ENCODE results near the gene KLF4. TPM values are rescaled to one million over a fixed set of nuclear protein-coding genes. Genes with fewer than 3 reads are reported as not detected.

The KLF4 gene
- total RNA-seq, 6 donors from 2014 or later = 50.3 to 213 (median 104) TPM

DNA sequence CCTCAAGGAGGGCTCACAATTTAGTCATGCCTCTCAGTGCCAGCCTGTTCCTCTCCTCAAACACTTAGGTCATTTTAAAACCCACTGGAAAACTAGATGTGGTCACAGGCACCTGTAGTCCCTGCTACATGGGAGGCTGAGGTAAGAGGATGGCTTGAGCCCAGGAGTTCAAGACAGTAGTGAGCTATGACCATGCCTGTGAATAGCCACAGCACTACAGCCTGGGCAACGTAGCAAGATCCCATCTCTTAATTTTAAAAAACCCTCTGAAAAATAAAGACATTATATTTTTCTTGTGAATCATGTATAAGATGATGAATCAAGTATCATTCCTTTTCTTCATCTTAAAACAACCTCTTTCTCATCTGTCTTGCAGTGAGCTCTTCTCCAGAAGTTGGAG is 45.8 kb downstream of the KLF4 start:
- H3K4me1 ChIP-seq = no peaks in the 10 kb centered on the region
- WGBS, 2 donors = 87 to 94% methylated on average over 1 of the region's 1 CpG
- no peak overlapping the region for H3K27ac ChIP-seq
- H3K4me3 ChIP-seq = no peak overlapping the region
- DNase-seq = no peak
- no peak for ATAC-seq (ENCODE audit: low FRiP score in 2 of 2)
- no peaks in the 10 kb centered on the region for H3K27me3 ChIP-seq
- TF ChIP-seq POLR2A (IDR thresholded peaks at IDR 0.05) (no peak), EP300 (IDR thresholded peaks at IDR 0.05) (no peak), POLR2AphosphoS5 (IDR thresholded peaks at IDR 0.05) (no peak)
- TF ChIP-seq, protein P1, sequence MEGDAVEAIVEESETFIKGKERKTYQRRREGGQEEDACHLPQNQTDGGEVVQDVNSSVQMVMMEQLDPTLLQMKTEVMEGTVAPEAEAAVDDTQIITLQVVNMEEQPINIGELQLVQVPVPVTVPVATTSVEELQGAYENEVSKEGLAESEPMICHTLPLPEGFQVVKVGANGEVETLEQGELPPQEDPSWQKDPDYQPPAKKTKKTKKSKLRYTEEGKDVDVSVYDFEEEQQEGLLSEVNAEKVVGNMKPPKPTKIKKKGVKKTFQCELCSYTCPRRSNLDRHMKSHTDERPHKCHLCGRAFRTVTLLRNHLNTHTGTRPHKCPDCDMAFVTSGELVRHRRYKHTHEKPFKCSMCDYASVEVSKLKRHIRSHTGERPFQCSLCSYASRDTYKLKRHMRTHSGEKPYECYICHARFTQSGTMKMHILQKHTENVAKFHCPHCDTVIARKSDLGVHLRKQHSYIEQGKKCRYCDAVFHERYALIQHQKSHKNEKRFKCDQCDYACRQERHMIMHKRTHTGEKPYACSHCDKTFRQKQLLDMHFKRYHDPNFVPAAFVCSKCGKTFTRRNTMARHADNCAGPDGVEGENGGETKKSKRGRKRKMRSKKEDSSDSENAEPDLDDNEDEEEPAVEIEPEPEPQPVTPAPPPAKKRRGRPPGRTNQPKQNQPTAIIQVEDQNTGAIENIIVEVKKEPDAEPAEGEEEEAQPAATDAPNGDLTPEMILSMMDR (IDR thresholded peaks at IDR 0.05) = no peak
- H3K36me3 ChIP-seq = no peaks in the 10 kb centered on the region
- no peaks in the 10 kb centered on the region for H3K9me3 ChIP-seq

DNA sequence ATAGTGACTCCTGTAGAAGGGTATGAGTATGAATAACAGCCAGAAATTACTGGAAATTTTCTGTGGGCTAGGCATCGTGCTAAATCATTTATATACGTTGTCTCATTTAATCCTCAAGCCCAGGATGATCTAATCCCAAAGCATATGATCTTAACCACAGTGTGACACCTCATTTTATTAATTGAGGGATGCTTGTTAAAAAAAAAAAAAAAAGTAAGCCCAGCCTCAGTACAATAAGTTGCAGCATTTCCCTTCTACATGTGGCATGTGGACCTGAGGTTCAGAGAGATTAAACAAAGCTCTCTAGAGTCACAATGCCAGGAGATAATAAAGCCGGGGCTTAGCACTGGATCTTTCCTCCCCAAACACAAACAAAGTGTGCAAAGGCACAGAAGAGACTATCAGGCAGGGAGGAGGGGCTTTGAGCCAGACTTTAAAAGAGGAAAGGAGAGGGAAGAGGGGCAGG is 49.5 kb downstream of the KLF4 start:
- Histone ChIP-seq H3K4me3 (no peak overlapping the region), H3K36me3 (no peaks in the 10 kb centered on the region), H3K27me3 (no peaks in the 10 kb centered on the region), H3K27ac (no peak overlapping the region), H3K4me1 (peaks cover 0 to 5% (median 0%) of the 10 kb centered on the region in 4 donors), H3K9me3 (no peaks in the 10 kb centered on the region)
- DNase-seq (no peak), ATAC-seq (ENCODE audit: low FRiP score in 2 of 2) (no peak)
- 45 to 58% methylated on average over 3 of the region's 3 CpGs for WGBS, 2 donors
- TF ChIP-seq, protein P1 (IDR thresholded peaks at IDR 0.05) = no peak
- no peak for TF ChIP-seq POLR2AphosphoS5 (IDR thresholded peaks at IDR 0.05)
- no peak for TF ChIP-seq EP300 (IDR thresholded peaks at IDR 0.05)
- no peak for TF ChIP-seq POLR2A (IDR thresholded peaks at IDR 0.05)

DNA sequence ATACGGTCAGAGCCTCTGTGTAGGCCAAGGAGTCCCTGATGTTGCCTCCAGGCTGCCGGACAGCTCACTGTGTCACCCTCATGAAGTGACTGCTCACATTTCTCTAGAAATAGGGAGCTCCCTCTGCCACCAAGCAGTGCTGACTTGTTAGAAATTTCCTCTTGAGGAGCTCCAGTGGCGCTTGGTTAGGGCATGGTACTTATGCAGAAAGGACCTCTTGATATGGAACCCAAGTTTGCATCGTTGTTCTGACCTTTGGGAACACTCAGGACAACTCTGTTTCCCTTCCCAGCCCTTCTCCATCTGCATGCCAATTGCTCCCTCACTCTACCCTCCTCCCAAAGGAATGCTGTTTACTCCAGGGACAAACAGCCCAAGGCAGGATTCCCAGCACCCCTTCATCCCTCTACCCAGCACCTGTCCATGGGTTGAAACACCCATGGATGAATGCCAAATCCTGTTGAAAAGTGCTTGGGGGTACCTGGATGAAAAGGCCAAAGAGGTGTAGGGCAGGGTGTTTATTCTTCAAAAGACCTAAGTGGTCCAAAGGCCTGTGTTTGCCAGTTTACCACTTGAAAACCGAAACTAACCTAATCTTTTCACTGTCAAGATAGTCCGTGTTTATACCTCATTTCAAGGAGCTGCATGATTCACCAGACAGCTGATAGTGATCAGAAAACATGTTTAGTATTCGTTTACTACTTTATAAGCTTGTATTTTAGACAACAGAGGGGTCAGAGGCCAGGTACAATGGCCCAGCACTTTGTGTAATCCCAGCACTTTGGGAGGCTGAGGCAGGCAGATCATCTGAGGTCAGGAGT is 51.1 kb downstream of the KLF4 start:
- no peak for ATAC-seq (ENCODE audit: low FRiP score in 2 of 2)
- Histone ChIP-seq H3K4me3 (no peak overlapping the region), H3K4me1 (peaks cover 0 to 5% (median 0%) of the 10 kb centered on the region in 4 donors), H3K36me3 (no peaks in the 10 kb centered on the region), H3K27me3 (no peaks in the 10 kb centered on the region), H3K27ac (no peak overlapping the region), H3K9me3 (no peaks in the 10 kb centered on the region)
- WGBS, 2 donors = 59 to 61% methylated on average over 7 of the region's 7 CpGs
- no peak for TF ChIP-seq POLR2AphosphoS5 (IDR thresholded peaks at IDR 0.05)
- TF ChIP-seq, protein P1 (IDR thresholded peaks at IDR 0.05) = no peak
- TF ChIP-seq EP300 (IDR thresholded peaks at IDR 0.05) = no peak
- no peak for DNase-seq

DNA sequence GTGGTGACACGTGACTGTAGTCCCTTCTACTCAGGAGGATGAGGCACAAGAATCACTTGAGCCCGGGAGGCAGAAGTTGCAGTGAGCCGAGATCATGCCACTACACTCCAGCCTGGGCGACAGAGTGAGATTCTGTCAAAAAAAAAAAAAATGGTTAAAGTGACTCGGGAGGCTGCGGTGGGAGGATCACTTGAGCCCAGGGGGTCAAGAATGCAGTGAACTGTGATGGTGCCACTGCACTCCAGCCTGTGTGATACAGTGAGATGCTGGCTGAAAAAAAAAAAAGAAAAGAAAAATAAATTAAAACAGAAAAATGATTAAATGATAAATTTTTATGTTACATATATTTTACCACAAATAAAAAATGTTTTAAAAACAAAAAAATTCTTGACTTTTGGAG is 51.9 kb downstream of the KLF4 start:
- no peak overlapping the region for H3K27ac ChIP-seq
- H3K36me3 ChIP-seq = no peaks in the 10 kb centered on the region
- H3K4me1 ChIP-seq = peaks cover 0 to 8% (median 3%) of the 10 kb centered on the region in 4 donors
- WGBS, 2 donors = 86 to 88% methylated on average over 6 of the region's 6 CpGs
- ATAC-seq (ENCODE audit: low FRiP score in 2 of 2) = no peak
- H3K27me3 ChIP-seq = no peaks in the 10 kb centered on the region
- no peak for DNase-seq
- H3K4me3 ChIP-seq = no peak overlapping the region
- TF ChIP-seq POLR2A (IDR thresholded peaks at IDR 0.05) (no peak), EP300 (IDR thresholded peaks at IDR 0.05) (no peak), POLR2AphosphoS5 (IDR thresholded peaks at IDR 0.05) (no peak)
- TF ChIP-seq, protein P1 (IDR thresholded peaks at IDR 0.05) = no peak
- H3K9me3 ChIP-seq = no peaks in the 10 kb centered on the region

DNA sequence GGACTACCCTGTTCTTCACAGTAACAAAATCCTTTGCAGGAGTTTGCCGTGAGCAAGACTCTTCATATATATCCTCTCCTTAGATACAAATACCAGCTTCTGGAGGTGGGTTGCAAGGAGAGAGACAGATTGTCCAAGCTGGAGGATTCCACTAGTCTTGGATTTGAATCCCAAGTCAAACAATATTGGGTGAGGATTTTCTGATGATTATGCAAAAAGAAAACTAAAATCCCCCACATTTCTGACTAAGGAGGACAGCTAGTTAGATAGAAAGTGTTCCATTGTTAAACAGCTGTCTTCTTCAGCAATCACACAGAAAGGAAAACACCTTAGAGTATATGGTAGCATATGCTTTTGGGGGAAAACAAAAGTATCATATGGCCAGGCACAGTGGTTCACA is 54.2 kb downstream of the KLF4 start:
- TF ChIP-seq POLR2AphosphoS5 (IDR thresholded peaks at IDR 0.05) (no peak), POLR2A (IDR thresholded peaks at IDR 0.05) (no peak), EP300 (IDR thresholded peaks at IDR 0.05) (no peak)
- TF ChIP-seq, protein P1 (IDR thresholded peaks at IDR 0.05) = no peak
- no peak for DNase-seq
- no peaks in the 10 kb centered on the region for H3K27me3 ChIP-seq
- H3K4me3 ChIP-seq = no peak overlapping the region
- no peak overlapping the region for H3K27ac ChIP-seq
- H3K4me1 ChIP-seq = peaks cover 0 to 12% (median 5%) of the 10 kb centered on the region in 4 donors
- no peaks in the 10 kb centered on the region for H3K36me3 ChIP-seq
- ATAC-seq (ENCODE audit: low FRiP score in 2 of 2) = no peak
- WGBS, 2 donors = 85 to 100% methylated on average over 1 of the region's 1 CpG
- no peaks in the 10 kb centered on the region for H3K9me3 ChIP-seq

All from upper lobe of left lung (tissue), 6 donors.